Osteocyte (in vitro differentiated cells): ENCODE results near the gene INTS13. TPM values are rescaled to one million over a fixed set of nuclear protein-coding genes. Genes with fewer than 3 reads are reported as not detected.
"Not testable (repeated sequence)": the region's sequence is repeated elsewhere in the genome, so short reads cannot be mapped to it uniquely, and the experiment has no call there.

Experiments used
- DNase-seq: peaks from one replicate; pipeline ENCODE4 v3.0.0; 2021; ENCODE audit warnings: mixed read lengths; ENCODE audit not compliant: unreplicated experiment; ENCODE audit errors: extremely low spot score
- H3K27ac Mint-ChIP-seq: one replicate; pipeline ENCODE4 v1.8.0; 2021; ENCODE audit warnings: mild to moderate bottlenecking, mixed read lengths; ENCODE audit not compliant: unreplicated experiment
- H3K27me3 Mint-ChIP-seq: one replicate; pipeline ENCODE4 v1.8.0; 2021; ENCODE audit warnings: mixed read lengths; ENCODE audit not compliant: unreplicated experiment
- H3K36me3 Mint-ChIP-seq: one replicate; pipeline ENCODE4 v1.8.0; 2021; ENCODE audit warnings: mixed read lengths; ENCODE audit not compliant: unreplicated experiment
- H3K4me1 Mint-ChIP-seq: one replicate; pipeline ENCODE4 v1.8.0; 2021; ENCODE audit warnings: mixed read lengths; ENCODE audit not compliant: unreplicated experiment
- H3K4me3 Mint-ChIP-seq: one replicate; pipeline ENCODE4 v1.8.0; 2021; ENCODE audit warnings: mild to moderate bottlenecking, moderate library complexity, mixed read lengths; ENCODE audit not compliant: unreplicated experiment
- H3K9me3 Mint-ChIP-seq: one replicate; pipeline ENCODE4 v1.8.0; 2021; ENCODE audit warnings: mixed read lengths; ENCODE audit not compliant: unreplicated experiment
- CTCF ChIP-seq: fragments of 200-600 bp; sonication (generic); IDR thresholded peaks from 2 replicates; pipeline ENCODE4 v1.5.0; 2021; ENCODE audit warnings: antibody characterized with exemption, mild to moderate bottlenecking, moderate library complexity
- total RNA-seq: library from RNA; stranded (reverse); gene quantifications from 2 replicates; pipeline ENCODE4 v1.2.1, GENCODE V29; 2021

The INTS13 gene
- total RNA-seq, 1 donor from 2014 or later = 27.6 TPM

- no peaks in the 10 kb centered on the region for H3K36me3 Mint-ChIP-seq
- H3K9me3 Mint-ChIP-seq = no peaks in the 10 kb centered on the region
- DNase-seq = no peak
- H3K27me3 Mint-ChIP-seq = peaks cover 30% of the 10 kb centered on the region
- H3K4me1 Mint-ChIP-seq = no peaks in the 10 kb centered on the region
- TF ChIP-seq CTCF = no peak
- no peak overlapping the region for H3K4me3 Mint-ChIP-seq
- H3K27ac Mint-ChIP-seq = no peak overlapping the region
Observed at GRCh38 chr12:26869908-26870459, 67.8 kb downstream of the INTS13 start.

- Mint-ChIP-seq H3K27ac (no peak overlapping the region), H3K27me3 (peaks cover 28% of the 10 kb centered on the region), H3K4me1 (no peaks in the 10 kb centered on the region), H3K9me3 (no peaks in the 10 kb centered on the region), H3K36me3 (no peaks in the 10 kb centered on the region), H3K4me3 (no peak overlapping the region)
- DNase-seq = no peak
- no peak for TF ChIP-seq CTCF
Observed at GRCh38 chr12:26869104-26869494, 68.7 kb downstream of the INTS13 start.

- H3K9me3 Mint-ChIP-seq = no peaks in the 10 kb centered on the region
- TF ChIP-seq CTCF = no peak
- no peak for DNase-seq
- H3K27me3 Mint-ChIP-seq = peaks cover 24% of the 10 kb centered on the region
- H3K27ac Mint-ChIP-seq = no peak overlapping the region
- H3K4me3 Mint-ChIP-seq = no peak overlapping the region
- H3K4me1 Mint-ChIP-seq = no peaks in the 10 kb centered on the region
- H3K36me3 Mint-ChIP-seq = no peaks in the 10 kb centered on the region
Observed at GRCh38 chr12:26868447-26869103, 69.2 kb downstream of the INTS13 start.

GRCh38 chr12:26867080-26867479 is 70.7 kb downstream of the INTS13 start:
- Mint-ChIP-seq H3K36me3 (no peaks in the 10 kb centered on the region), H3K9me3 (no peaks in the 10 kb centered on the region), H3K27me3 (peaks cover 12% of the 10 kb centered on the region), H3K27ac (no peak overlapping the region), H3K4me3 (no peak overlapping the region), H3K4me1 (no peaks in the 10 kb centered on the region)
- TF ChIP-seq CTCF = no peak
- no peak for DNase-seq

GRCh38 chr12:26863515-26863914 is 74.3 kb downstream of the INTS13 start:
- no peak for DNase-seq
- no peak overlapping the region for H3K27ac Mint-ChIP-seq

GRCh38 chr12:26862787-26863186 is 75.0 kb downstream of the INTS13 start:
- H3K9me3 Mint-ChIP-seq, H3K36me3 Mint-ChIP-seq, H3K27ac Mint-ChIP-seq, DNase-seq, H3K4me1 Mint-ChIP-seq, H3K4me3 Mint-ChIP-seq, H3K27me3 Mint-ChIP-seq: not testable (repeated sequence)

More at GRCh38 chr12:26863515-26863914, 74.3 kb downstream of the INTS13 start:
- no peaks in the 10 kb centered on the region for H3K36me3 Mint-ChIP-seq
- H3K27me3 Mint-ChIP-seq = peaks cover 6% of the 10 kb centered on the region
- peak; percentile 34 for TF ChIP-seq CTCF
- no peaks in the 10 kb centered on the region for H3K9me3 Mint-ChIP-seq
- H3K4me3 Mint-ChIP-seq = no peak overlapping the region
- no peaks in the 10 kb centered on the region for H3K4me1 Mint-ChIP-seq
